CD4-positive, alpha-beta memory T cell (primary cell): ENCODE measurements around the gene KLHDC7A. TPM values are rescaled to one million over a fixed set of nuclear protein-coding genes. Genes with fewer than 3 reads are reported as not detected.
"Not testable (repeated sequence)": the region's sequence is repeated elsewhere in the genome, so short reads cannot be mapped to it uniquely, and the experiment has no call there.

Experiments used
- CTCF ChIA-PET: fragments of 350-600 bp; sonication (Branson Sonifier 250); formaldehyde crosslinking; loops from one replicate; lab custom pipeline; 2021; ENCODE audit warnings: inconsistent platforms; ENCODE audit not compliant: partially characterized antibody; lab: Charles Lee
- POLR2A ChIA-PET: fragments of 350-600 bp; sonication (Branson Sonifier 250); formaldehyde crosslinking; loops from one replicate; lab custom pipeline; 2021; ENCODE audit not compliant: partially characterized antibody; lab: Charles Lee
- DNase-seq, 5 donors: peaks; one replicate each; pipeline versions ENCODE4 v3.0.0 to v3.0.0-alpha.2; 2020 to 2022; ENCODE audit warnings: mixed read lengths in 1 of 5
- H3K27ac ChIP-seq: one replicate; pipeline ENCODE4 v1.7.0; 2013; ENCODE audit warnings: low read depth, low read length
- H3K27me3 ChIP-seq: 2 replicates; pipeline ENCODE4 v1.7.0; 2013; ENCODE audit warnings: mild to moderate bottlenecking, low read length, moderate library complexity; ENCODE audit not compliant: insufficient read depth
- H3K36me3 ChIP-seq: 2 replicates; pipeline ENCODE4 v1.7.0; 2013; ENCODE audit warnings: mild to moderate bottlenecking, low read length, moderate library complexity; ENCODE audit not compliant: insufficient read depth
- H3K4me1 ChIP-seq: 2 replicates; pipeline ENCODE4 v1.7.0; 2013; ENCODE audit warnings: mild to moderate bottlenecking, low read length, moderate library complexity; ENCODE audit not compliant: insufficient read depth
- H3K4me3 ChIP-seq, 2 donors: one replicate each; pipeline ENCODE4 v1.7.0; 2013; ENCODE audit warnings: low read length in 2 of 2, mild to moderate bottlenecking in 1 of 2
- H3K9me3 ChIP-seq, 2 donors: one replicate each; pipeline ENCODE4 v1.7.0; 2013; ENCODE audit warnings: low read length in 2 of 2, control low read depth in 1 of 2; ENCODE audit not compliant: control insufficient read depth in 1 of 2
- H3K27ac Mint-ChIP-seq, 7 donors: one replicate each; pipeline ENCODE4 v1.8.0; 2020 to 2021; ENCODE audit warnings: mixed read lengths in 7 of 7, mild to moderate bottlenecking in 6 of 7, inconsistent platforms in 3 of 7, moderate library complexity in 3 of 7
- H3K27me3 Mint-ChIP-seq, 2 donors: one replicate each; pipeline ENCODE4 v1.8.0; 2020 to 2021; ENCODE audit warnings: mixed read lengths in 2 of 2
- H3K36me3 Mint-ChIP-seq, 2 donors: one replicate each; pipeline ENCODE4 v1.8.0; 2020 to 2021; ENCODE audit warnings: mixed read lengths in 2 of 2, inconsistent platforms in 1 of 2, mild to moderate bottlenecking in 1 of 2
- H3K4me1 Mint-ChIP-seq, 4 donors: one replicate each; pipeline ENCODE4 v1.8.0; 2020 to 2021; ENCODE audit warnings: mixed read lengths in 4 of 4, mild to moderate bottlenecking in 1 of 4
- H3K4me3 Mint-ChIP-seq, 8 donors: one replicate each; pipeline ENCODE4 v1.8.0; 2020 to 2021; ENCODE audit warnings: mixed read lengths in 8 of 8, mild to moderate bottlenecking in 7 of 8, moderate library complexity in 6 of 8, inconsistent platforms in 3 of 8
- H3K9me3 Mint-ChIP-seq, 8 donors: one replicate each; pipeline ENCODE4 v1.8.0; 2020 to 2021; ENCODE audit warnings: mixed read lengths in 8 of 8, mild to moderate bottlenecking in 5 of 8, inconsistent platforms in 3 of 8, moderate library complexity in 1 of 8
- intact Hi-C: fragments of 100-400 bp; cut with micrococcal nuclease; formaldehyde crosslinking; loops from one replicate; pipeline ENCODE4 v1.15.1; 2023
- polyA plus RNA-seq, 2 donors: library from polyadenylated mRNA; unstranded; fragments of 300-500 nt; fragmentation: Illumina TruSeq; gene quantifications; one replicate each; pipeline ENCODE4 v1.2.3, GENCODE V29; 2021
- total RNA-seq, 2 experiments: library from RNA; stranded (reverse); gene quantifications; one replicate each; pipeline ENCODE4 v1.2.3, GENCODE V29; 2021

Gene KLHDC7A
- total and polyA plus RNA-seq, 4 experiments from 2014 or later, result not detected

DNA sequence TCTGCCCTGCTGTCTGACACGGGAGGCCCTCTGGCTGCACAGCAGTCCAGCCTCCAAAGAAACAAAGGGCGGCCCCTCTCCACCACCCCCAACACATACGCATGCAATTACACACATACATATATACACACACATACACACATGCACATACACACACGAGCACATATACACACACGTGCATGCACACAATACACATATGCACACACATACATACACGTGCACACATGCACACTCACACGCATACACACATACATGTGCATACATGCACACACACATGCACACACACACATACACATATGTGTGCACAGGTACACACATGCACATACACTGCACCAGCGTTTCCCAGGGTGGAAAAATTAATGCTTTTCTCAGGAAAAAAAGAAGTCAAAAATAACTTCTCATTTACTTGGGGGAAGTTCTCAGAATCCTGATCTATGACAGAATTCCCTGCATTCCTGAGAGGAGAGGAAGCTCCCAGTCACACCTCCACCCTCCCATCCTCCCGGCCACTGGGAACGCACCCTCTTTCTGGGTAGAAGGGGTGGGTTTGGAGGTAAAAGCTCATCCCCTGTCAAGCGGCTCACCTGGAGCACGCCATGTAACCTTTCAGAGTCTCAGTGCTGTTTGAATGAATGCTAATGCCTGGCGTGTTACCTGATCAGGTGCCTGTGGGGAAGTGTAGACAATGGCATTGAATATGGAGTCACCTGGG lies 33.1 kb upstream of the KLHDC7A start:
- Mint-ChIP-seq H3K4me3 (no peak overlapping the region), H3K27ac (no peak overlapping the region), H3K4me1 (no peaks in the 10 kb centered on the region), H3K36me3 (peaks cover 0 to 5% of the 10 kb centered on the region in 2 donors), H3K9me3 (peaks cover 0 to 10% (median 2%) of the 10 kb centered on the region in 8 donors), H3K27me3 (peaks cover 0 to 5% of the 10 kb centered on the region in 2 donors)
- Histone ChIP-seq H3K9me3 (no peaks in the 10 kb centered on the region), H3K4me1 (no peaks in the 10 kb centered on the region), H3K27me3 (no peaks in the 10 kb centered on the region), H3K36me3 (no peaks in the 10 kb centered on the region), H3K4me3 (no peak overlapping the region), H3K27ac (no peak overlapping the region)
- intact Hi-C loops, result no loop called here
- CTCF ChIA-PET, result no interaction called here
- DNase-seq, result no peak
- POLR2A ChIA-PET, result no interaction called here

DNA sequence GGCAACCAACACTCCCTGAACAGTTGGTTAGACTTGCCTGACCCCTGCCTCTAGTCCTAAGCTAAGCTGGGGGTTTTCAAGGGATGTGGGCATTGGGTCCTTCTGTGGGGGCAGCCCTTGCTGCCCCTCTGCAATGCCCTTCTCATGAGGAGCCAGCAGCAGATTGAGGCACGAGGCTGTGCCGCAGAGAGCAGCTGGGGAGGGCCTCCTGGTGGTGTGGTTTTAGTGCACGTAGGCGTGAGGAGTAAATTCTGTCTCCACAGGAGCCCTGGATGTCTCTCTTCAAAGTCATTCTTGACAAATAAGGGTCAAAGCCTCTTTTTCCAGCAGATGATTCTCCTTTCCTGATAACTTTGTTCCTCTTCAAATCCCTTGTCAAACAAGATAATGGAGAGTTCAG lies 31.8 kb upstream of the KLHDC7A start:
- intact Hi-C loops, result no loop called here
- H3K36me3 ChIP-seq, result no peaks in the 10 kb centered on the region
- POLR2A ChIA-PET, result no interaction called here
- no peaks in the 10 kb centered on the region for H3K4me1 Mint-ChIP-seq
- H3K9me3 Mint-ChIP-seq, result peaks cover 0 to 10% (median 2%) of the 10 kb centered on the region in 8 donors
- peak overlapping the region in 1 of 7 donors; percentile 49 for H3K27ac Mint-ChIP-seq
- H3K27ac ChIP-seq, result no peak overlapping the region
- H3K4me3 Mint-ChIP-seq, result no peak overlapping the region
- no peaks in the 10 kb centered on the region for H3K9me3 ChIP-seq
- CTCF ChIA-PET, result no interaction called here
- DNase-seq, result no peak
- H3K4me1 ChIP-seq, result no peaks in the 10 kb centered on the region
- peaks cover 0 to 5% of the 10 kb centered on the region in 2 donors for H3K27me3 Mint-ChIP-seq
- H3K4me3 ChIP-seq, result no peak overlapping the region
- H3K36me3 Mint-ChIP-seq, result peaks cover 0 to 5% of the 10 kb centered on the region in 2 donors
- no peaks in the 10 kb centered on the region for H3K27me3 ChIP-seq

DNA sequence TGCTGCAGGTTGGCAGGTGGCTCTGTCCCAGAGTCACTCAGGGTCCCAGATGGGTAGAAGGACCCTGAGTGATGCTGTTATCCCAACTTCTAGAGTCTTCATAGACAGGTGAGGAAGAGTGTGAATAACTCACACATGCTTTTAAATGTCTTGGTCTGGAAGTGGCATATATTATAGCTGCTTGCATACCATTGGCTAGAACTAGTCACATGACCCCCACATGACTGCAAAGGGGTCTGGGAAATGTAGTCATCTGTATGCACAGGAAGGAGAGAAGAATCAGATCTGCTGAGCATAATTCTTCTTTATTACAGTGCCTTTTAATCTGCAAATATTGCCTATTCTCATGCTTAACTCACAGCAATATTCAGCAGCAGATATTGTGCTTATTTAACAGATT lies 28.2 kb upstream of the KLHDC7A start:
- H3K4me1 ChIP-seq, result no peaks in the 10 kb centered on the region
- H3K9me3 Mint-ChIP-seq, result peaks cover 0 to 3% (median 0%) of the 10 kb centered on the region in 8 donors
- H3K27ac ChIP-seq, result no peak overlapping the region
- intact Hi-C loops, result no loop called here
- no peaks in the 10 kb centered on the region for H3K27me3 ChIP-seq
- peak in 2 of 5 donors; percentile 6 to 19 for DNase-seq
- CTCF ChIA-PET, result no interaction called here
- POLR2A ChIA-PET, result no interaction called here
- no peaks in the 10 kb centered on the region for H3K36me3 ChIP-seq
- peaks cover 3% of the 10 kb centered on the region in 2 donors for H3K27me3 Mint-ChIP-seq
- no peak overlapping the region for H3K4me3 ChIP-seq
- no peaks in the 10 kb centered on the region for H3K9me3 ChIP-seq
- H3K27ac Mint-ChIP-seq, result no peak overlapping the region
- H3K36me3 Mint-ChIP-seq, result no peaks in the 10 kb centered on the region
- no peaks in the 10 kb centered on the region for H3K4me1 Mint-ChIP-seq
- H3K4me3 Mint-ChIP-seq, result no peak overlapping the region

DNA sequence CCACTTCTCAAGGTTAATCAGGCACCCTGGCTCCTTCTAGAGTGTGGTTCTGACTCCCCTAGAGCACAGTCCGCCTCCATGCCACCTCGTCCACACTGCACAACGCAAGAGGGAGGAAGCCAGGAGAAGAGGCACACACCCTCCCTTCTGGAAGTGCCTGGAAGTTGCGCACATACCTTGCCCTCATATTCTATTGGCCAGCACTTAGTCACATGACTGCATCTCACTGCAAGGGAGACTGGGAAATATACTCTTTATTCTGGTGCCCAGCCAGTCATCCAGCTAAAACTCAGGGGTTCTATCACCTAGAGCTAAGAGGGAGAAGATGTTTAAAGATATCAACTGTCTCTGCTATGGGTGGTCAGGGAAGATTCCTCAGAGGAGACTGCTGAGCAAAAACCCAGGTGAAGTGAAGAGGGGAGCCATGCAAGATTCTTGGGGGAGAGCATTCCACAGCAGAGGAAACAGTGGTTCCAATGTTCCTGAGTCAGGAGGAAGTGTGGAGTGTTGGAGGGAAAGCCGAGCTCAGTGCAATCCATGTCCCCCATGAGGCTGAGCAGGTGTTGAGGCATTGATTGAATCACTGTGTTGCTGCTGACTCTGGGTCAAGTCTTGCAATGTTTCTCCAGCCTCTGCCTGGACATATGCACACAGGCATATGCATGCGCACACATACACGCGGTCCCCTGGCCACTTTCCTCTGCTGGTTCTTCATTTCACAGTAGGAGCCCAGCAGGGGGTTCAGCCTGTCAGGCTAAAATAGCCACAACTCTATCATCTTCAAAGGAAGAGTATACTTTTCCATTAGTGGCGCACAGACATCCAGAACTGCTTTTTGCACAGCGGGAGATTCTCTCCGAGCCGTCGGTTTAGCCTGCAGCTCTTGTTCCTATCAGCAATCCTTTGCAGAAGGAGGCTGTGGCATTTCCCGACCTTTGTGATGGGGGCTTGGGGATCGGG lies 22.3 kb upstream of the KLHDC7A start:
- H3K4me3 ChIP-seq, result no peak overlapping the region
- no peaks in the 10 kb centered on the region for H3K4me1 ChIP-seq
- Mint-ChIP-seq H3K27ac (no peak overlapping the region), H3K9me3 (peaks cover 0 to 3% (median 0%) of the 10 kb centered on the region in 8 donors), H3K36me3 (no peaks in the 10 kb centered on the region), H3K4me1 (no peaks in the 10 kb centered on the region), H3K4me3 (no peak overlapping the region), H3K27me3 (peaks cover 15 to 16% of the 10 kb centered on the region in 2 donors)
- CTCF ChIA-PET, result no interaction called here
- no peaks in the 10 kb centered on the region for H3K36me3 ChIP-seq
- DNase-seq, result no peak
- intact Hi-C loops, result no loop called here
- POLR2A ChIA-PET, result no interaction called here
- H3K27ac ChIP-seq, result no peak overlapping the region
- H3K9me3 ChIP-seq, result no peaks in the 10 kb centered on the region
- H3K27me3 ChIP-seq, result no peaks in the 10 kb centered on the region

DNA sequence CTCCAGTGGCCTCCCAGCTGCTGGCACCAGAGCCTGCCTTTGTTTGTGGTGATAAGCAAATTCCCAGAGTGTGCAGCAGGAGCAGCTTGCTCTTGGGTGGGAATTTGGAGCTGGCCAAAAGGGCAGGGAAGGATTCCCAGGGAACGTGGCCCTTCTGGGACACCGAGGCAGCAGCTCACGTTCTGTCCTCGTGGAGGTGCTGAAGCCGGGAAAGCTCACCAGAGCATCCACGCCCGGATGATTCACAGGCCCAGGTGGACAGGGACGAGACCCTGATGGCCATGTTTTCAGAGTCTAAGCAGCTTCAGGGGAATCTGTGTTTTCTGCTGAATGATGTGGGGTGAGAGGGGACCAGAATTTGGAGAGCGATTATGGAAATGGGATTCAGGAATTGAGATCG lies 19.1 kb upstream of the KLHDC7A start:
- no peaks in the 10 kb centered on the region for H3K4me1 Mint-ChIP-seq
- Histone ChIP-seq H3K9me3 (no peaks in the 10 kb centered on the region), H3K27ac (no peak overlapping the region), H3K4me3 (no peak overlapping the region), H3K36me3 (no peaks in the 10 kb centered on the region), H3K4me1 (no peaks in the 10 kb centered on the region), H3K27me3 (no peaks in the 10 kb centered on the region)
- H3K4me3 Mint-ChIP-seq, result no peak overlapping the region
- no peak overlapping the region for H3K27ac Mint-ChIP-seq
- intact Hi-C loops, result no loop called here
- no peaks in the 10 kb centered on the region for H3K36me3 Mint-ChIP-seq
- peaks cover 16 to 18% of the 10 kb centered on the region in 2 donors for H3K27me3 Mint-ChIP-seq
- CTCF ChIA-PET, result no interaction called here
- POLR2A ChIA-PET, result no interaction called here
- no peak for DNase-seq
- peaks cover 0 to 3% (median 0%) of the 10 kb centered on the region in 8 donors for H3K9me3 Mint-ChIP-seq

DNA sequence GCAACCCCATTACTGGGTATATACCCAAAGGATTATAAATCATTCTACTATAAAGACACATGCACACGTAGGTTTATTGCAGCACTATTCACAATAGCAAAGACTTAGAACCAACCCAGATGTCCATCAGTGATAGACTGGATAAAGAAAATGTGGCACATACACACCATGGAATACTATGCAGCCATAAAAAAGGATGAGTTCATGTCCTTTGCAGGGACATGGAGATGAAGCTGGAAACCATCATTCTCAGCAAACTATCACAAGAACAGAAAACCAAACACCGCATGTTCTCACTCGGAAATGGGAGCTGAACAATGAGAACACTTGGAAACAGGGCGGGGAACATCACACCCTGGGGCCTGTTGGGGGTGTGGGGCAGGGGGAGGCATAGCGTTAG lies 18.2 kb upstream of the KLHDC7A start:
- H3K9me3 ChIP-seq, H3K4me1 ChIP-seq, H3K36me3 Mint-ChIP-seq, POLR2A ChIA-PET, H3K4me3 Mint-ChIP-seq, H3K4me3 ChIP-seq, H3K36me3 ChIP-seq, intact Hi-C loops, DNase-seq, CTCF ChIA-PET, H3K27me3 ChIP-seq, H3K27ac ChIP-seq, H3K4me1 Mint-ChIP-seq, H3K9me3 Mint-ChIP-seq, H3K27ac Mint-ChIP-seq: not testable (repeated sequence)
- peaks cover 15 to 16% of the 10 kb centered on the region in 2 donors for H3K27me3 Mint-ChIP-seq

DNA sequence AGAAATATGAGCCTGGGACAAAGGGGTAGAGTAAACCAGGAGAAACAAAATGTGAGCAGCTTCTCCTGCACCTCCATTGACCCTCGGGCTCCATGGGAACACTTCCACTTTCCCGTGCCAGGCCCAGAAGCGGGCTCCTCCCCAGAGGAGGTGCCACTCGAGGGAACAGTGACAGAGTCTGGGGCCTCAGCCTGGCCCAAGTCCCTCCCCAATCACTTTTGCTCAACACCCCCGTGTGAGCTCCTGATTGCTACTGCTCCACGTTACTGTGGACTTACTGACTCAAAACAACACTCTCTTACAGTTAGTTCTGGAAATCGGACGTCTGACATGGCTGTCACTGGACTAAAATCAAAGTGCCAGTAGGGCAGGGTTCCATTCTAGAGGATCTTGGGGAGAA lies 17.7 kb upstream of the KLHDC7A start:
- H3K27me3 Mint-ChIP-seq, result peaks cover 15 to 16% of the 10 kb centered on the region in 2 donors
- no peaks in the 10 kb centered on the region for H3K4me1 Mint-ChIP-seq
- ChIA-PET POLR2A (no interaction called here), CTCF (no interaction called here)
- Histone ChIP-seq H3K4me1 (no peaks in the 10 kb centered on the region), H3K36me3 (no peaks in the 10 kb centered on the region), H3K4me3 (no peak overlapping the region), H3K27ac (no peak overlapping the region), H3K9me3 (no peaks in the 10 kb centered on the region), H3K27me3 (no peaks in the 10 kb centered on the region)
- no peaks in the 10 kb centered on the region for H3K36me3 Mint-ChIP-seq
- DNase-seq, result no peak
- intact Hi-C loops, result no loop called here
- H3K9me3 Mint-ChIP-seq, result peaks cover 0 to 3% (median 0%) of the 10 kb centered on the region in 8 donors
- no peak overlapping the region for H3K4me3 Mint-ChIP-seq
- no peak overlapping the region for H3K27ac Mint-ChIP-seq
